ENCODE measurements around the gene P2RX2. TPM values are rescaled to one million over a fixed set of nuclear protein-coding genes. Genes with fewer than 3 reads are reported as not detected.

Gene P2RX2
- total RNA-seq, 1 experiment from 2014 or later = not detected

DNA sequence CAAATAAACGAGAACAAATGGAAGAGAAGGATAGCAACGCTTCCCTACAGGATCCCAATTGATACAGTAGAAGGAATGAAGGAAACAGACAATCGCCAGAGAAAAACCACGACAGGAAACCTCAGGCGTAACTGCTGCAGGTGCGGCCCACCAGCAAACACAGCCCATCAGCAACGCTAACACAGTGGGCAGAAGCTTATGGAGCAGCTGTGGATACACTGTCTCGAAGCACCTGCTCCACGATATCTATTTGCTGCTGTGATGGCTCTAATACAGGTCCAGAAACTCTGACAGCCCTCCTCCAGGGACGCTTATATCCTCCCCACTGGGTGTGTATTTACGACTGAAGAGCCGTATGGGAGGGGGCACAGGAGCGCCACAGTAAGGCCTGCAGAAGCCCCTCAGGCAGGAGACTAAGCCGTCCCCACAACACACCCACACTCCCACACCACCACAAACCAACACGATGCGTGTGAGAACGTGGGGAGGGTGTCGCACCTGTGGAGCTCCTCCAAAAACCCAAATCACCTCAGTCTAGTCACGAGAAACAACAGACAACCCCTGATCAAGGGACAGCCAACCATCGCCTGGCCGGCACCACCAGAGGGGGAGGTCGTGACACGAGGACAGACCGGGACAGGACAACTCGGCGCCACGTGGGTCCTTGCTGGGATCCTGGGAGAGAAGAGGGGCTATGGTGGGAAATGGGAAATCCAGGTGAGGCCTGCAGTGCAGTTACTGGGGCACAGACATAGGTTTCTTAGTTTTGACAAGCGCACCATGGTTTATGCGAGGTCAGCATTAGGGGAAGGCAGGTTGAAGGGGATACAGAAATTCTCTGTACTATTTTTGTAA is 44.6 kb downstream of the P2RX2 start:
- DNase-seq (ENCODE audit: low read depth) = no peak

- DNase-seq (ENCODE audit: low read depth) = no peak
Measured at GRCh38 chr12:132664206-132665148, 45.9 kb downstream of the P2RX2 start.

DNA sequence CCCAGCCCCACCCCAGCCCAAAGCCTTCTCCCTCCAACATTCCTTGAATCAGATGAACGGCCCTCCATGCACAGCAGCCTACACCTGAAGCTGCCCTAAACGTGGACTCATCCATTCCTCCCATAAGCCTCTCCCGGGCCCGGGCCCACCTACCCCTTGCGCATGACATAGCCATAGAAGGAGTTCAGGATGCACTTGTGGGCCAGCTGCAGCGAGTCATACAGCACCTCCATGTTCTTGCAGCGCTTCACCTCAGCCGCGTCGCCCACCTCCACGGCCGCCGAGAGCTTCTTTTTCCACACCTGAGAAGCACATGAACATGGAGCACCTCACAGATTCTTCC is 46.5 kb downstream of the P2RX2 start:
- DNase-seq (ENCODE audit: low read depth) = no peak

- DNase-seq (ENCODE audit: low read depth) = no peak
Measured at GRCh38 chr12:132665794-132666193, 47.2 kb downstream of the P2RX2 start.

DNA sequence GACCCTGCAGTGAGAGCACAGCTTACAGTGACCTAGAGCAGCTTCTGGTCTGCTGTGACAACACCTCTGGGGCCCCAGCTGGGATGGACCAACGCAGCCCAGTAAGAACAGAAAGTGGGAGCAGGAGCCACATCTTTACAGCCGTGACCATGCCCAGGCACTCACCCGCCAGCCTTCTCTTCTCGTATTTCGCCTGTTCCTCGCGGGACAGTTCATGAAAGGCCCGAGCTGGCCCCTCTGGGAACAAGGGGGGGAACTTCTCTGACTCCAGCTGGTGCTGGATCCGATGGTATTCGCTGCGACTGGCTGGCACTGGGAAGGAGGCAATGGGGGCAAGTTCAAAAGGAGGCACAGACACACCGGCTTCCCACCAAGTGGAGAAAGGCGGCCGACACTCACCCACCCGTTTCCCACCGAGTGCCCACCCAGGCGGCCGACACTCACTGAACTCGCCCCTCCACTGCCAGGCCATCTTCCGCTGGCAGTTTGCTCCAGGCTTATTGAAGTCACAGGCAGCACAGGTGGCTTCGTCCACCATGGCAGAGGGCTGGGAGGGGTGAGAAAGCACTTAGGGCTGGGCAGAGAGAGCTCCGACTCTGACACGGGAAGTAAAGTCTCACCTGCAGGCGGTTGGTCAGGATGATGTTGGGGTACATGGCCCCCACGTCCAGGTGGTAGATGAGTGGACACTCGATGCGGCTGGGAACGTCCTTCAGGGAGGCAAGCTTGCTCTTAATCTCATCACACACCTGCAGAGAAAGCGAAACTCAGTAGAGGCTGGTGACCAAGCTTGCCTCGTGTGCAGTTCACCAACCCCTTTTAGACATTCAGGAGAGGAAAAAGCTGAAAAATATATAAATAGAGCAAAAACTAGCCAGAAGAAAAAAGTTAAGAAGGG is 49.9 kb downstream of the P2RX2 start:
- DNase-seq (ENCODE audit: low read depth) = no peak

DNA sequence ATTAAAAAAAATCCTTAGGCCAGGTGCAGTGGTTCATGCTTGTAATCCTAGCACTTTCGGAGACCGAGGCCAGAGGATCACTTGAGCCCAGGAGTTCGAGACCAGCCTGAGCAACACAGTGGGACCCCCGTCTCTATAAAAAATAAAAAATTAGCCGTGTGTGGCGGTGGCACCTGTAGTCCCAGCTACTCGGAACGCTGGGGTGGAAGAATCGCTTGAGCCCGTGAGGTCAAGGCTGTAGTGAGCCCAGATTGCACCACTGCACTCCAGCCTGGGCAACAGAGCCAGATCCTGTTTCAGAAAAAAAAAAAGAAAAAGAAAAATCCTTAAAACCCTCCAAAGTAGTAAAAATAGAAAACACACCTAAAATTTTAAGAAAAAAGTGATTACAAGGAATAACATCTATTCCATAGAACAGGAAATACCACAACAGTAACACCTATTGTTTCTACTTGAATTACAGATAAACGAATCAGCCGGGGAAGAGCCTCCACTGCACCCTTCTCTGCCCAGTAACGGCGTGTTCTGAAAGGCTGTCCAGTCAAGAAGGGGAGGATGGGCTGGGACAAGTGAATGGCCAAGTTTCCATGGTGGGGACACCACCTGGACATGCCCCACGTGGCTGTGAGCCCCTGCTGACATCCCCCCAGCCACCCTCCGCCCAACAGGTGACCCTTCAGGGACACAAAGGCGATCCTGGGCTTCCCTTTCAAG is 50.7 kb downstream of the P2RX2 start:
- DNase-seq (ENCODE audit: low read depth) = no peak

Other genes with a start within 250 kb of the P2RX2 start
- 1.6 and 3.2 TPM in 2 replicates for gene FBRSL1, start 128.6 kb upstream of the P2RX2 start, total RNA-seq (2014; rRNA removed; shearing (Covaris generic))
- gene LRCOL1, start 8.2 kb upstream of the P2RX2 start, total RNA-seq (2014; rRNA removed; shearing (Covaris generic)) = not detected in 2 replicates
- 7.0 and 15.8 TPM in 2 replicates for gene POLE, start 68.6 kb downstream of the P2RX2 start, total RNA-seq (2014; rRNA removed; shearing (Covaris generic))
- 66.4 and 83.4 TPM in 2 replicates for gene PXMP2, start 68.8 kb downstream of the P2RX2 start, total RNA-seq (2014; rRNA removed; shearing (Covaris generic))
- 36.2 and 43.8 TPM in 2 replicates for gene PGAM5, start 92.1 kb downstream of the P2RX2 start, total RNA-seq (2014; rRNA removed; shearing (Covaris generic))
- 47.4 and 57.4 TPM in 2 replicates for gene ANKLE2, start 143.1 kb downstream of the P2RX2 start, total RNA-seq (2014; rRNA removed; shearing (Covaris generic))
- gene GOLGA3, start 210.1 kb downstream of the P2RX2 start, total RNA-seq (2014; rRNA removed; shearing (Covaris generic)) = 46.1 and 98.9 TPM in 2 replicates